IPS-18c (cell line): ENCODE measurements around the gene SCMH1.
"Not testable (repeated sequence)": the region's sequence is repeated elsewhere in the genome, so short reads cannot be mapped to it uniquely, and the experiment has no call there.

Experiments used
- H3K4me3 ChIP-seq: 2 replicates; pipeline ENCODE4 v1.7.0; 2013; ENCODE audit warnings: low read depth, mild to moderate bottlenecking, low read length, moderate library complexity; ENCODE audit not compliant: insufficient read depth
- H3K9me3 ChIP-seq: one replicate; pipeline ENCODE4 v1.6.1; 2013; ENCODE audit warnings: mild to moderate bottlenecking, low read length, moderate library complexity; ENCODE audit not compliant: control insufficient read depth, insufficient read depth

Gene SCMH1

DNA sequence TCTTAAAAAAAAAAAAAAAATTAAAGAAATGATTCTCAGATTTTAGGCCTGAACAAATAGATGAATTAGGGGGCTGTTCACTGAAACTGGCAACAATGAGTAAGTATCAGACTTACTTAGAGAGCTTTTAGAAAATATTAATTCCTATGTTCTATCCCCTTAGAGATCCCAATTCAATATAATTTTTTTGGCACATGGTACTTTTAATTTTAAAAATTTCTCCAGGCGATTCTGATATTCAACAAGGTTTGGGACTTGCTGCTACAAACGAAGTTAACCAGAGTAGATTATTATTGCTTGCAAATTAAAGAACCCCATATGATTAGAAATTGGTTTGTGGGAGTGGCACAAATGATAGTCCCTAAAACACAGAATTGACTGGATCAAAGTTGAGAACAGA, 11.4 kb downstream of the SCMH1 start:
- H3K9me3 ChIP-seq, result no peaks in the 10 kb centered on the region

DNA sequence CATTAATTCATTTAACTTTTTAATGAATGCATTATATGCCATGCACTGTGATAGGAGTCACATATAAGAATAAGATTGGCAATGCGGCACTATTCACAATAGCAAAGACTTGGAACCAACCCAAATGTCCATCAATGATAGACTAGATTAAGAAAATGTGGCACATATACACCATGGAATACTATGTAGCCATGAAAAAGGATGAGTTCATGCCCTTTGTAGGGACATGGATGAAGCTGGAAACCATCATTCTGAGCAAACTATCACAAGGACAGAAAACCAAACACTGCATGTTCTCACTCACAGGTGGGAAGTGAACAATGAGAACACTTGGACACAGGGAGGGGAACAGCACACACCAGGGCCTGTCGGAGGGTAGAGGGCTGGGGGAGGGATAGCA, 12.9 kb downstream of the SCMH1 start:
- H3K4me3 ChIP-seq, H3K9me3 ChIP-seq: not testable (repeated sequence)

More for the DNA sequence above, 11.4 kb downstream of the SCMH1 start:
- H3K4me3 ChIP-seq, result no peak overlapping the region

DNA sequence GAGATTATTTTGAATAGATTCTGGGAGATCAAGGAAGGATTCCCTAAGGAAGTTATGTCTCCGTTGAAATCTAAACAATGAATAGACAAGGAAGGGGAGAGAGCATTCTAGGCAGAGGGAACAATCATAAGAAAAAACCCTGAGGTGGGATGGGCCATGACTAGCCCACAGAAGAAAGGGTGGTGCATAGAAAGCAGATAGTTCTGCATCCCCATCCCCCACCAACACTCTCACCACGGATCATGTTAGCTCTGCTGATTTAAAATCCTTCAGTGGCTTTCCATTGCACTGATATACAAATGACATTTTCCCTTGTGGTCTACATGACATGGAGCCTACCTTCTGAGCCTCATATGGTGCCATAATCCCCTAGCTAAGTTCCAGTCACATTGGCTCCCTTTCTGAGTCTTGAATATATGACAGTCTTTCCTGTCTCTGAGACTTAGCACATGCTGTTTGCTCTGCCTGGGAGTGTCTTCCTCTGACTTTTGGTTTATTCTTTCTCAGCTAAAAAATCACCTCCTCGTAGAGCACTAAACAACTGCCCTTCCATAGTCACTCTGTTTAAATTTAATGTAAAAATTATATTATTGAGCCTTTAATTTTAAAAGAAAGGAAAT, 15.2 kb downstream of the SCMH1 start:
- H3K9me3 ChIP-seq, result no peaks in the 10 kb centered on the region
- no peak overlapping the region for H3K4me3 ChIP-seq

DNA sequence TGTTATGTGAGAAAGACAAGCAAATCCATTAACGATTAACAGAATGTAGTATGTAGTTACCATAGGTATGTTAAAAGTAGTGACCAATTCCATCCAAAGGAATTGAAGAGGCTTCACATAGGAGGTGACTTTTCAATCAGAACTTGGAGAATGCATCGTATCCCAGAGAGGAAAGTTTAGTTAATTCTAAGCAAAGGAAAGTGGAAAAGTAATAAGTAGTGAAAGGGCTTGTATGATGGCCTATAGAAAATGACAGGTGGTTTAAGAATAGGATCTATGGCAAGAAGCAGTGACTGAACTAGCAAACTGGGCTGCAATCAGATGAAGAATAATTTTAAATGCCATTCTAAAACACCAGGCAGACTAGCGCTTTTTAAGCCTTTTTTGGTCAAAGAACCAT, 16.6 kb downstream of the SCMH1 start:
- no peak overlapping the region for H3K4me3 ChIP-seq

DNA sequence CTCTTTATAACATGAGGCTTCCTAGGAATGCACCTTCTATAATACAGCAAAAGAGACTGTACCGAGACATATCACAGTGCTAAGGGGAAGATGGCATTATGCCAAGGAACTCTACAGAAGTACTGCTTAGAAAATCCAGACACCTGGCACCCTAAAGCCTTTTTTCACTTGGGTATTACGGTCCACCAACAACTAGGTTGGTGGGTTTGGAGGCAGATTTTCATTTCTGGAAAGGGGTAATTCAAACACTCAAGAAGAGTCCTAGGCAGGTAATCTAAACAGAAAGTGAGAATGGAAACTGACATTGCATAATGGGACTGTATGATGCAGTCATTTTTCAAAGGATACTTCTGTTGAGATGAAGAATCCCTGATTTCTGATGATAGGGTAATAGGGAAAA, 19.6 kb downstream of the SCMH1 start:
- Histone ChIP-seq H3K4me3 (no peak overlapping the region), H3K9me3 (no peaks in the 10 kb centered on the region)

More for the DNA sequence above, 16.6 kb downstream of the SCMH1 start:
- H3K9me3 ChIP-seq, result no peaks in the 10 kb centered on the region

DNA sequence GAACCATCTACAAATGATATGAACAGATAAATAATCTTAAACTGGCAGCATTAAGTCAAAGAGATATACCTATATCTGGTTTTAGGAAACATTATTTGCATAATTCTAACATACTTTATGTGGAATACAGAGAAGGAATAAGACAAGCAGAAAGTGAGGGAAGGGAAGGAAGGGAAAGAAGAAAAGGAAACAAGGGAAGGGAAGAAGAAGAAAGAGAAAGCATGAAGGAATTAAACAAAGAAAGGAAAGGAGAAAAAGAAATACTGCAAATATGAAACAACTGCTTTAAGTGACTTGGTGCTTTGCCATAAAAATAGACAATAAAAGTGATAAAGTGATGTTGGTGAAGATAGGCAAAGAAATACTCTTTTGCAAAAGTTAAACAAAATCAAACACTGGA, 20.1 kb downstream of the SCMH1 start:
- Histone ChIP-seq H3K9me3 (no peaks in the 10 kb centered on the region), H3K4me3 (no peak overlapping the region)

DNA sequence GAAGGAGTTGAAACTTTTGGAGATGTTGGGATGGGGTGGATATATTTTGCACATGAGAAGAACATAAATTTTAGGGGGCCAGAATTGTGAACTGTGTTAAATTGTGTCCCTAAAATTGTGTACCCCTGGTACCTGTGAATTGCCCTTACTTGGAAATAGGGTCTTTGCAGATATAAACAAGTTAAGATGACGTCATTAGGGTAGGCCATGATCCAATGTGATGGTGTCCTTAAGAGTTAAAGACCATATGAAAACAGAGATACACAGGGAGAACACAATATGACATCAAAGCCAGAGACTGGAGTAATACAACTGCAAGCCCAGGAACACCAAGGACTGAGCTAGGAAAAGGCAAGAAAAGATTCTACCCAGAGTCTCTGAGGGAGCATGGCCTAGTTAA, 24.0 kb downstream of the SCMH1 start:
- Histone ChIP-seq H3K9me3 (no peaks in the 10 kb centered on the region), H3K4me3 (no peak overlapping the region)

DNA sequence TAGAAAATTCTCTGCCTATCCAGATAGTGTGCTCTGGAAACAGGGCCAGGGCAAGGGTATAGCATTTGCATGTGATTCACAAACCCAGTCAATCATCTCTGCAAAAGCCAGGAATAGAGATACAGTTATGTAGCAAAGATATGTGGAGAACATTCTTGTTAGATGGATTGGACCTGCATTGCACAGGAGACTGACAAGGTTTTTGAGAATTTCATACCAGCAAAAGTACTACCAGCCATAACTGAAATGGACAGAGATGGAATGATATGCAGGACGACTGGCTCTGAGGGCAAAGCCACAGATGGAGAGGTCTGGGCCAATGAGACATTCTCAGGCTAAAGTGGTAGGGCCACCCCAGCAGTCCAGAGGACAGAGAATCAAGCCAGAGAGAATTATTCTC, 24.7 kb downstream of the SCMH1 start:
- H3K9me3 ChIP-seq, result no peaks in the 10 kb centered on the region
- no peak overlapping the region for H3K4me3 ChIP-seq

DNA sequence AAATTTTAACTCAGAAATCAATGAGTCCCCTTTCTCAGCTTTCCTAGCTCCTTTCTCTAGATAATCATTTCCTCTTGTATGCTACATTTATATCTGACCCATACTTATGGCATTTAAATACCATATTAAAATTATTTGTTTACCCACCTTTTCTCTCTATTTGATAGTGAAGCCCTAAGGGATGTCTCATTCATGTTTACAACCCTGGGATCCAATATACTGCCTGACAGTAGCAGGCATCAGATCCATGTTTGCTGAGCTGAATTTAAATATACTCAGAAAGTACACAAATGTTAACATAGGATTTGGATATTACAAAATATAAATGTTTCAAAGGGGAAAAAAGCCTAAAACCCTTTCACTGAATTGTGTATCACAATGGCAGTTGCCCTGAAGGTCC, 26.5 kb downstream of the SCMH1 start:
- no peaks in the 10 kb centered on the region for H3K9me3 ChIP-seq
- H3K4me3 ChIP-seq, result no peak overlapping the region

DNA sequence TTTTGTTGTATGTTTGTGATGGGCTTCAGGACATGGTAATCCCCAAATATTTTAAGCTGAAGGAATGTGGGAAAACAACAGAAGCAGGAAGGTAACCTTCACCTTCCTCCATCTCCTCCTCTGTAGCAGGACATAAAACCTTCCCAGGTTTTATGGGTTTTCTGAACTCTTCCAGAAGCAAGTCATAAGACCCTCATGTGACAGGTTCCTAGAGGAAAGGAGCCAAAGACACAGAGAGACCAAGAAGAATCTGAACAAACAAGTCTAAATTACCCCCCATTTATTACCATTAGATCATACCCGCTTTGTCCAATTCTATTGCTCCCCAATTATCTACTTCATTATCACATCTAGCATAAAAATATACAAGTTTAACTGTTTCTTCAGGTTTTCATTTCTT, 28.8 kb downstream of the SCMH1 start:
- no peak overlapping the region for H3K4me3 ChIP-seq
- H3K9me3 ChIP-seq, result no peaks in the 10 kb centered on the region

DNA sequence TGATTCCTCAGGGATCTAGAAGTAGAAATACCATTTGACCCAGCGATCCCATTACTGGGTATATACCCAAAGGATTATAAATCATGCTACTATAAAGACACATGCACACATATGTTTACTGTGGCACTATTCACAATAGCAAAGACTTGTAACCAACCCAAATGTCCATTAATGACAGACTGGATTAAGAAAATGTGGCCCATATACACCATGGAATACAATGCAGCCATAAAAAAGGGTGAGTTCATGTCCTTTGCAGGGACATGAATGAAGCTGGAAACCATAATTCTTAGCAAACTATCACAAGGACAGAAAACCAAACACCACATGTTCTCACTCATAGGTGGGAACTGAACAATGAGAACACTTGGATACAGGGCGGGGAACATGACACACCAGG, 30.5 kb downstream of the SCMH1 start:
- H3K9me3 ChIP-seq, H3K4me3 ChIP-seq: not testable (repeated sequence)

DNA sequence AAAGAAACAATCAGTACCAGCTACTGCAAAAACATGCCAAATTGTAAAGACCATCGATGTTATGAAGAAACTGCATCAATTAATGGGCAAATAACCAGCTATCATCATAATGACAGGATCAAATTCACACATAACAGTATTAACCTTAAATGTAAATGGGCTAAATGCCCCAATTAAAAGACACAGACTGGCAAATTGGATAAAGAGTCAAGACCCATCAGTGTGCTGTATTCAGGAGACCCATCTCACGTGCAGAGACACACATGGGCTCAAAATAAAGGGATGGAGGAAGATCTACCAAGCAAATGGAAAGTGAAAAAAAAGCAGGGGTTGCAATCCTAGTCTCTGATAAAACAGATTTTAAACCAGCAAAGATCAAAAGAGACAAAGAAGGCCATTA, 35.1 kb downstream of the SCMH1 start:
- H3K9me3 ChIP-seq, H3K4me3 ChIP-seq: not testable (repeated sequence)

DNA sequence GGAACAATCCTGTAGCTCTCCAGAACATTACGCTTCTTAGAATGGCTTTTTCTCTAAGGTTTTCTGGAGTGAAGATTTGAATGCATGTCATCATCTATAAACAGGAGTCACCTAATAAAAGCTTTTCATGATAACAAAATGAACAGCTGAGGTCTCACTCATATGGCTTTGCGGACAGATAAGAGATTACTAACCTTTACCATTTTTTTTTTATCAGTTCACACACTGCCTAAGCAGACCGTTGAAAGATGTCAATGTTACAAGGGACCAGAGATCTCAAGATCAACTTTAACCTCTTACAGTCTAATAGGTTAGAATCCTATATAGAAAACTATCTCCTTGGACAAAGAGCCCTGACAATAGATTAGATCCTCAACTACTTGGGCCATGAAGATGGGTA, 41.4 kb downstream of the SCMH1 start:
- Histone ChIP-seq H3K4me3 (no peak overlapping the region), H3K9me3 (peaks cover 4% of the 10 kb centered on the region)

DNA sequence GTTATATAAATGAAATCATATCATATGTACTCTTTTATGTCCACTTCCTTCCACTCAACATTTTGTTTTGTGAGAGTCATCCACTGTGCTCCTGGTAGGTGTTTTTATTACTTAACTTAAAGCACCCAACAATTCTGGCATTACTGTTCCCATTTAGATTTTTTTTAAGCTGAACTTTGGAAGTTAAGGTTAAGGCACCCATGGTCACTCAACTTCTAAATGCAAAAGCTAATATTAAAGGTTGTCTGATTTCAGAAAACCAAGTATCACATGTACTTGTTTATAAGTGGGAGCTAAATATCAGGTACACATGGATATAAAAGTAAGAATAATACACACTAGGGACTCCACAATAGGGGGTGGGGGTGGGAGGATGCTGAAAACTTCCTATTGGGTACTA, 42.7 kb downstream of the SCMH1 start:
- peaks cover 4% of the 10 kb centered on the region for H3K9me3 ChIP-seq
- H3K4me3 ChIP-seq, result no peak overlapping the region

DNA sequence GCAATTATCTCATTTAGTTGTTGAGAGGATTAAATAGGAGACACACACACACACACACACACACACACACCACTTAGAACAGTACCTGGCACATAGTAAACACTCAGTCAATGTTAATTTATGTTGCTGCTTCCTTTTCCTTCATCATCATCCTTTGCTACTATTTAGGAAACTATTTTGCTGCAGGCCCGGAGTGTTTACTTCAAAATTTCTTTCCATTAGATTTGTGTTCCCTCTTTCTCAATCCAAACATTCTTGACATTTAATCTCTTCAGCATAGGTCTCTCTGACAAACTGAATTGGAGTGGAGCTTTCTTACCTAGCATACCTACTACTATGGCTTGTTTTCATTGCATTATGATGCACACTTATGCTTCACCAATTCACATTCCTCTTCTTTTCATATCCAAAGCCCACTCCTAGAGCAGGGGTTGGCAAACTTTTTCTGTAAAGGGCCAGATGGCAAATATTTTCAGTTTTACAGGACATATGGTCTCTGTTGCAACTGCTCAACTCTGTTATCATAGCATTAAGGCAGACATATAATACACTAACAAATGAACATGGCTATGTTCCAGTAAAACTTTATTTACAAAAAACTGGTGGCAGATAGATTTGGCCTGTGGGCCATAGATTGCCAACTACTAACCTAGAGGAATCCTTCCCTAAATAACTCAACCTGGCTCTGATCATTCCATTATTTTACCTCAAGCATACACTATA, 49.5 kb downstream of the SCMH1 start:
- Histone ChIP-seq H3K9me3 (no peaks in the 10 kb centered on the region), H3K4me3 (no peak overlapping the region)

DNA sequence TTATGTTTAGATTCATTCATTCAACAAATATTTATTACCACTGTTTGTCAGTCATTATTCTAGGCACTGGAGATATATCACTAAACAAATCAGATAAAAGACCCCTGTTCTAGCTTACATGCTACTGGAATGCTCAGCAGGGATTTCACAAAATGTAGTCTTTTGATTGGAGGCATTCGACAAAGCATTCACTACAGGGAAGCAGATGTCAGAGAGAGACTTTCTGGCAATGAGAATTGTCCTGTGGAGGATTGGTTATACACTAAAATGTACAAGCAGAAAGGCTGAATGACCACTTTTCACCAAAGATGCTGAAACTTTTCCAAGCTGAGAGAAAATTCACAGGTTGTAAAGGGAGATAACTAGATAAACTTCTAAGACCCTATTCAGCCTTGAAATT, 57.7 kb downstream of the SCMH1 start:
- Histone ChIP-seq H3K9me3 (no peaks in the 10 kb centered on the region), H3K4me3 (no peak overlapping the region)

DNA sequence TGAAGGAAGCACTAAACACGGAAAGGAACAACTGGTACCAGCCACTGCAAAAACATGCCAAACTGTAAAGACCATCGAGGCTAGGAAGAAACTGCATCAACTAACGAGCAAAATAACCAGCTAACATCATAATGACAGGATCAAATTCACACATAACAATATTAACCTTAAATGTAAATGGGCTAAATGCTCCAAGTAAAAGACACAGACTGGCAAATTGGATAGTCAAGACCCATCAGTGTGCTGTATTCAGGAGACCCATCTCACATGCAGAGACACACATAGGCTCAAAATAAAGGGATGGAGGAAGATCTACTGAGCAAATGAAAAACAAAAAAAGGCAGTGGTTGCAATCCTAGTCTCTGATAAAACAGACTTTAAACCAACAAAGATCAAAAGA, 63.9 kb downstream of the SCMH1 start:
- not testable (repeated sequence) for H3K4me3 ChIP-seq, H3K9me3 ChIP-seq

DNA sequence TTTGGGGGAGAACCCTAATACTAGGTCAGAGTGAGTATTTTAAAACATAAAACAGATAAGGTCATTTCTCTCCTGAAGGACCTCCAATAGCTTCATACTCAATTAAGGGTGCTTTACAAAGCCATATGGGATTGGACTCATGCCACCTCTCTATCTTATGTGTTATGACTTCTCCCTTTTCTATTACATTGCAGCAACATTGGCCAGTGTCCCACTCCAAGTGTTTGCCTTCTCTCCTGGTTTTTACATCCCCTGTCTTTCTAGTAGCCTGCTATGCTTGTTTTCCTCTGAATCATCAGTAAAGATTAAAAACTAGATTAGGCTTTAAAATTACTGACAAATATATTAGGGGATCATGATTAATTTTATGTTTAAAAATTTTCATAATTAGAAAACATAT, 66.6 kb downstream of the SCMH1 start:
- peaks cover 4% of the 10 kb centered on the region for H3K9me3 ChIP-seq
- no peak overlapping the region; the same call in 1 of the 2 replicates for H3K4me3 ChIP-seq

DNA sequence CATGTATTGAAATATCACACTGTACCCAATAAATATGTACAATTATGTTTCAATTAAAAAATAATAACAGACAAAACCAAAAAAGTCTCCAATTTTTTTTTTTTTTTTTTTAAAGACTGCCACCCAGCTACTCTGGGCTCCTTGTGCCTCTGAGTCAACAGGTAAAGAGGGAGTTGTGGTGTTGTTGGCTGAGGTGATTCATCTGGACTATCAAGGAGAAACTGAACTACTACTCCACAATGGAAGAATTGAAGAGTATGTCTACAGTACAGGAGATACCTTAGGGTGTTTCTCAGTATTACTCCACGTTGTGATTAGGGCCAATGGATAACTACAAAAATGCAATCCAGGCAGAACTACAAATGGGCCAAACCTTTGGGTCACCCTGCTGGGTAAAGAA, 67.9 kb downstream of the SCMH1 start:
- no peak overlapping the region for H3K4me3 ChIP-seq
- peaks cover 4% of the 10 kb centered on the region for H3K9me3 ChIP-seq
